Tibial nerve (tissue), 4 donors: Measurements from ENCODE around the gene HECTD4. TPM values are rescaled to one million over a fixed set of nuclear protein-coding genes. Genes with fewer than 3 reads are reported as not detected.

Experiments
- DNase-seq, 2 donors: peaks; one replicate each; pipeline ENCODE4 v3.0.0-alpha.2; 2019; ENCODE audit warnings: low spot score in 2 of 2
- H3K27ac ChIP-seq, 4 donors: fragments of 200-600 bp; sonication (generic) in 3 of 4; one replicate each; pipeline ENCODE4 v1.5.1; 2017 to 2019; ENCODE audit warnings: mild to moderate bottlenecking in 1 of 4
- H3K27me3 ChIP-seq, 2 donors: fragments of 200-600 bp; sonication (generic) in 1 of 2; one replicate each; pipeline versions ENCODE4 v1.5.1 to v1.6.0; 2017 to 2019
- H3K36me3 ChIP-seq, 3 donors: fragments of 200-600 bp; sonication (generic); one replicate each; pipeline ENCODE4 v1.5.1; 2018 to 2019
- H3K4me1 ChIP-seq, 4 donors: fragments of 200-600 bp; sonication (generic) in 3 of 4; one replicate each; pipeline ENCODE4 v1.5.1; 2017 to 2019
- H3K4me3 ChIP-seq, 4 donors: fragments of 200-600 bp; sonication (generic) in 3 of 4; one replicate each; pipeline ENCODE4 v1.5.1; 2017 to 2019; ENCODE audit warnings: mild to moderate bottlenecking in 1 of 4, moderate library complexity in 1 of 4
- H3K9me3 ChIP-seq, 4 donors: fragments of 200-600 bp; sonication (generic) in 3 of 4; one replicate each; pipeline ENCODE4 v1.5.1; 2017 to 2019
- EP300 ChIP-seq, 2 donors: sonication (generic); formaldehyde crosslinking; IDR thresholded peaks; one replicate each; pipeline ENCODE4 v1.6.1; 2017; ENCODE audit warnings: antibody characterized with exemption in 2 of 2, mild to moderate bottlenecking in 1 of 2
- POLR2A ChIP-seq, 2 donors: fragments of 450-650 bp; IDR thresholded peaks; one replicate each; pipeline ENCODE4 v1.6.1; 2017; ENCODE audit warnings: antibody characterized with exemption in 2 of 2, mild to moderate bottlenecking in 2 of 2, moderate library complexity in 2 of 2
- WGBS, 2 donors: methylation state at CpG; one replicate each; pipeline ENCODE4 v1.1.5; 2018; 5-methylcytosine and 5-hydroxymethylcytosine counted together
- total RNA-seq, 4 donors: library from RNA; depleted of rRNA; stranded (reverse); fragments of >200 nt; gene quantifications; one replicate each; pipeline ENCODE4 v1.1.0, GENCODE V29; 2016
- TF ChIP-seq, protein P1 (sequence below), 5 experiments: fragments of 200-600 bp in 3 of 5; fragments of 450-650 bp in 2 of 5; sonication (generic) in 3 of 5; IDR thresholded peaks; one replicate each; pipeline ENCODE4 v1.5.1; 2016 to 2019; ENCODE audit warnings: antibody characterized with exemption in 5 of 5, mild to moderate bottlenecking in 3 of 5, moderate library complexity in 2 of 5

The HECTD4 gene
- total RNA-seq, 4 donors from 2014 or later = 43.0 to 70.5 (median 58.5) TPM

DNA sequence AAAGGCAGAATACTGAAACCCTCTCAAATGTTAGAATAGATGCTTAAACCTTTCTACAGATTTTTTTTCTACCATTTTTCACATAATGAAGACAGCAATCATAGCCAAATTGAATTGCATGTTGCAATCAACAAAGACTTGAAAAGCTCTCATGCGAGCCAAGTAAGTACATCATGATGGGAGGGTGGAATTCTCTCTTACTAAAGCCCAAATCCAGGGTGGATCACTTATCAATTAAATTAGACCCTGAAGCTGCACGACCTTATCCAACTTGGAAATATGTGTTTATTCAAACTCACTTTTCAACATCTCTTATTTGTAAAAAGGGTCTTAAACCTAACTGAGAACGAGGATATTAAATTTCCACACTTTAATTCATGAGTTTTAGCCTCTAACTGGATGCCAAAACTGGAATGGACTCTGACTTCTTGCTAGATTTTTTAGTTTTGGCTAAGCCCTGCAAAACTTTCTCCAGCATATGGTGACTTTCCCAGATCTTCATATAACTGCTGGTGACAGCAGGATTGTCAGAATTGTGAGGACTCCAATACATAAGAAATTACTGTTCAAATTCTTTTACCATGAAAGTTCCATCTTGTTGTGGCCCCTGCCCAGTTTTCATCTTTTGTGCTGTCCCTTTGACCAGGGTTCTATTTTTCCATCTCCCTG lies 53.6 kb downstream of the HECTD4 start:
- TF ChIP-seq, protein P1, sequence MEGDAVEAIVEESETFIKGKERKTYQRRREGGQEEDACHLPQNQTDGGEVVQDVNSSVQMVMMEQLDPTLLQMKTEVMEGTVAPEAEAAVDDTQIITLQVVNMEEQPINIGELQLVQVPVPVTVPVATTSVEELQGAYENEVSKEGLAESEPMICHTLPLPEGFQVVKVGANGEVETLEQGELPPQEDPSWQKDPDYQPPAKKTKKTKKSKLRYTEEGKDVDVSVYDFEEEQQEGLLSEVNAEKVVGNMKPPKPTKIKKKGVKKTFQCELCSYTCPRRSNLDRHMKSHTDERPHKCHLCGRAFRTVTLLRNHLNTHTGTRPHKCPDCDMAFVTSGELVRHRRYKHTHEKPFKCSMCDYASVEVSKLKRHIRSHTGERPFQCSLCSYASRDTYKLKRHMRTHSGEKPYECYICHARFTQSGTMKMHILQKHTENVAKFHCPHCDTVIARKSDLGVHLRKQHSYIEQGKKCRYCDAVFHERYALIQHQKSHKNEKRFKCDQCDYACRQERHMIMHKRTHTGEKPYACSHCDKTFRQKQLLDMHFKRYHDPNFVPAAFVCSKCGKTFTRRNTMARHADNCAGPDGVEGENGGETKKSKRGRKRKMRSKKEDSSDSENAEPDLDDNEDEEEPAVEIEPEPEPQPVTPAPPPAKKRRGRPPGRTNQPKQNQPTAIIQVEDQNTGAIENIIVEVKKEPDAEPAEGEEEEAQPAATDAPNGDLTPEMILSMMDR (IDR thresholded peaks at IDR 0.05) = no peak
- TF ChIP-seq EP300 (IDR thresholded peaks at IDR 0.05) (no peak), POLR2A (IDR thresholded peaks at IDR 0.05) (no peak)
- Histone ChIP-seq H3K27ac (no peak overlapping the region), H3K36me3 (no peaks in the 10 kb centered on the region), H3K4me1 (peaks cover 0 to 24% (median 0%) of the 10 kb centered on the region in 4 donors), H3K27me3 (no peaks in the 10 kb centered on the region), H3K4me3 (no peak overlapping the region), H3K9me3 (no peaks in the 10 kb centered on the region)
- WGBS, 2 donors = 54 to 67% methylated on average over 3 of the region's 3 CpGs
- DNase-seq = no peak

DNA sequence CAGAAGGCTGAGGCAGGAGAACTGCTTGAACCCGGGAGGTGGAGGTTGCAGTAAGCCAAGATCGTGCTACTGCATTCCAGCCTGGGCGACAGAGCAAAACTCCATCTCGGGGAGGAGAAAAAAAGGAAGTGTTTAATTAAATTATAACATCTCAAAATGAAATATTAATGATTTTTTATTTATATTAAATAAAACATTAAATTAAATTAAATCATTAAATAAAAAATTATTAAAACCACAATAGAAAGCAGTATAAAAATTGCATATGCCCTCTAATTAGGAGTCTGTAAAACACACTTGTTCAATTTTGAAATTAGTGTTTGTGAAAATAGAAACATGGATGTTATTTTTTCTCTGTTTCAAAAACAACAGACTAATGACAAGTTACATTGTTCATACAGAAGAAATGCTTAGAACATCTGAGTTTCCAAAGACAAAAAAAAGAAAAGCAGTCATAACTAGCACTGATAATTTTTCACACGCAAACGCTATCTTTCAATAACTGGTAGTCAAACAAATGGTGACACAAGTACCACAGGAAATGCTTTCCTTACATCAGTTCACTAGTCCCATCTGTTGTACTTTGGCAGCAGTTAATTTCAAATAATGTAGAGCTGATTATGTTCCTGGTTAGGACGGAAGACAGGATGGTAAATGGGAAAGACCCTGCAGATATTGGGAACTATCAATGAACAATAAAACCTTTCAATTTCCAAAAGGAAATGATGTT lies 54.9 kb downstream of the HECTD4 start:
- DNase-seq = no peak
- H3K9me3 ChIP-seq = no peaks in the 10 kb centered on the region
- H3K4me1 ChIP-seq = peaks cover 0 to 23% (median 0%) of the 10 kb centered on the region in 4 donors
- TF ChIP-seq, protein P1 (IDR thresholded peaks at IDR 0.05) = no peak
- TF ChIP-seq EP300 (IDR thresholded peaks at IDR 0.05) (no peak), POLR2A (IDR thresholded peaks at IDR 0.05) (no peak)
- H3K4me3 ChIP-seq = no peak overlapping the region
- H3K27me3 ChIP-seq = no peaks in the 10 kb centered on the region
- no peaks in the 10 kb centered on the region for H3K36me3 ChIP-seq
- no peak overlapping the region for H3K27ac ChIP-seq
- WGBS, 2 donors = 77 to 80% methylated on average over 7 of the region's 7 CpGs

DNA sequence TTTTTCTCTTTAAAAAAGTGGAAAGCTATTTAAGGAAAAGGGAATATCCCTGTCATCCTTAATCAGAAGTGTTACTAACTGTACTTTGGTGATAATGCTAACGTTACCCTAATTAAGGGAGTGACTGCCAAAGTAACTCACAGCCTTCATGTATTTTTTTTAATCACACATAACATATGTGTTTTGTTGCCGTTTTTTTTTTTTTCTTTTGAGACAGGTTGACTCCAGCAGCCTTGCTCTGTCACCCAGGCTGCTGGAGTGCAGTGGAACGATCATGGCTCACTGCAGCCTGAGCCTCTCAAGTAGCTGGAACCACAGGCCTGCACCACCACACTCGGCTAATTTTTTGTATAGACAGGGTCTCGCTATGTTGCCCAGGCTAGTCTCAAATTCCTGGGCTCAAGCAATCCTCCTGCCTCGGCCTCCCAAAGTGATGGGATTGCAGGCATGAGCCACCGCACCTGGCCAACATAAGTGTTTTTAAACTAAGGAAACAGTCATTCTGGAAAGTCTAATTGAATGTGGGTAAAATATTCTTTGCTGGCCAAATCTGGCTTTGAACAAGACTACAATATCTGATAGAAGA lies 56.5 kb downstream of the HECTD4 start:
- Histone ChIP-seq H3K27me3 (no peaks in the 10 kb centered on the region), H3K36me3 (no peaks in the 10 kb centered on the region), H3K4me1 (peaks cover 0 to 39% (median 3%) of the 10 kb centered on the region in 4 donors), H3K27ac (no peak overlapping the region), H3K4me3 (no peak overlapping the region), H3K9me3 (no peaks in the 10 kb centered on the region)
- WGBS, 2 donors = 80 to 85% methylated on average over 7 of the region's 7 CpGs
- no peak for DNase-seq
- TF ChIP-seq EP300 (IDR thresholded peaks at IDR 0.05) (no peak), POLR2A (IDR thresholded peaks at IDR 0.05) (no peak)
- TF ChIP-seq, protein P1 (IDR thresholded peaks at IDR 0.05) = no peak

DNA sequence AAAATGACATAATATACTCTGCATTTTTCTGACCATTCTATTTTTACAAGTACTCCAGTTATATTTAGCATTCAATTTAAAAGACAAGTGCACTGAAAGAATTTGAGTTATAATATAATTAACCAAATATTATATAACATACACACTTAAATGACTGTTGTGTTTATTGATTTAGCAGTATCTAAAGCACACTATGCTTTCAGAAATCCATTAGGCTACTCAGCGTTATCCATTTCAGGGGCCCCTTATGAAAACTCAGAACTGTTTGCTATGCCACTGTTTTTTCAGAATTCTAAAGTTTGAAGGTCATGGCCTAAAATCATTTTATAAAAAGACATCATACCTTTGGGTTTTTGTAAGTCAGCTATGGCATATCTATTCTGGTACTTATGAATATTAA lies 57.1 kb downstream of the HECTD4 start:
- Histone ChIP-seq H3K27ac (no peak overlapping the region), H3K27me3 (no peaks in the 10 kb centered on the region), H3K36me3 (no peaks in the 10 kb centered on the region), H3K9me3 (no peaks in the 10 kb centered on the region), H3K4me1 (peaks cover 0 to 39% (median 3%) of the 10 kb centered on the region in 4 donors), H3K4me3 (no peak overlapping the region)
- 67 to 81% methylated on average over 1 of the region's 1 CpG for WGBS, 2 donors
- TF ChIP-seq EP300 (IDR thresholded peaks at IDR 0.05) (no peak), POLR2A (IDR thresholded peaks at IDR 0.05) (no peak)
- TF ChIP-seq, protein P1 (IDR thresholded peaks at IDR 0.05) = no peak
- no peak for DNase-seq
